GM18502 (cell line): ENCODE results near the gene CEP112.
"Not testable (repeated sequence)": the region's sequence is repeated elsewhere in the genome, so short reads cannot be mapped to it uniquely, and the experiment has no call there.

ENCODE experiments used
- ATAC-seq: cut with Tn5 transposase; IDR thresholded peaks from one replicate; pipeline ENCODE4 v1.9.1; 2021; ENCODE audit warnings: mild to moderate bottlenecking; ENCODE audit not compliant: unreplicated experiment, poor library complexity

The CEP112 gene

DNA sequence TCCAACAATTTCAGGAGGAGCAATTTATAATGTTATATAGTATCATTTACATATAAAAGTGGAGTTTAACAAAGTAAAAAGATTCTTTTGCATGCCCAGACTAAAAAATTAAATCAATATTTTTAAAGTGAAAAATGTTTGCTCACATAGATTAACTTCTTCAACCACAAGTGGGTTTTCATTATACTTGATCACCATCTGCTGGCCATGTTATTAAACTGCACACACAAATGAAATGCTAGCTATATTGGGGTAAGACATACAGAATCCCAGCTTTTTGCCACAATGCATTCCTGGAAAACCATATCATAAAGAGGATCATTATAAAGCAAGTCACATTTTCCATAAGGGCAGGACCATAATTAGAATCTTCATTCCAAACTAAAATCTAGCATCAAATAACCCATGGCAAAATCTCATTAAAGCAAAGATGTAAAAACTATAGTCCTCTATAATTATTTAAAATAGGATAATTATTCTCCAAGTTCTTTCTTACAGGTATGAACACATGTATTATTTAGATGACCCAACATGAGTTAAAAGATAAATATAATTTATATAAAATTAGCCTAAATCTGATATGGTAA is 26.3 kb downstream of the CEP112 start:
- ATAC-seq: peak; percentile 46

DNA sequence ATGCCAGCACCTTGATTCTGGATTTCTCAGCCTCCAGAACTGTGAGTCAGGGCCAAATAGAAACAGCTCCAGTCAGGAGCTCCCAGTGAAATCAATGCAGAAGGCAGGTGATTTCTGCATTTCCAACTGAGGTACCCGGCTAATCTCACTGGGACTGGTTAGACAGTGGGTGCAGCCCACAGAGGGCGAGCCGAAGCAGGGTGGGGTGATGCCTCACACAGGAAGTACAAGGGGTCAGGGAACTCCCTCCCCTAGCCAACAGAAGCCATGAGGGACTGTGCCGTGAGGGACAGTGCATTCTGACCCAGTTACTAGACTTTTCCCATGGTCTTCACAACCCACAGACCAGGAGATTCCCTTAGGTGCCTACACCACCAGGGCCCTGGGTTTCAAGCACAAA is 36.9 kb downstream of the CEP112 start:
- ATAC-seq: not testable (repeated sequence)

DNA sequence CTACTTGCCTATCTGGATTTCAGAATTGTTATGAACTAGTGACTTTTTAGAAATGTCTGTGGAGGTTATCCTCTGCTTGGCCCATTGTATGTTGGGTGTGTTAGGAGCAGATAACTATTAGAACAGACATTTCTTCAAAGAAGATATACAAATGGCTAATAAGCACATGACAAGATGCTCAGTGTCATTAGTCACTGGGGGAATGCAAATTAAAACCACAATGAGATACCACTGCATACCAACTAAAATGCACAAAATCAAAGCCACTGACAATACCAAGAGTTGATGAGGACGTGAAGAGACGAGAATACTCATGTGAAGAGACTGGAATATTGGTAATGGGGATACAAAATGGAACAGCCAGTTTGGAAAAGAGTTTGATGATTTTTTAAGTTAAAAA is 39.2 kb downstream of the CEP112 start:
- no peak for ATAC-seq

DNA sequence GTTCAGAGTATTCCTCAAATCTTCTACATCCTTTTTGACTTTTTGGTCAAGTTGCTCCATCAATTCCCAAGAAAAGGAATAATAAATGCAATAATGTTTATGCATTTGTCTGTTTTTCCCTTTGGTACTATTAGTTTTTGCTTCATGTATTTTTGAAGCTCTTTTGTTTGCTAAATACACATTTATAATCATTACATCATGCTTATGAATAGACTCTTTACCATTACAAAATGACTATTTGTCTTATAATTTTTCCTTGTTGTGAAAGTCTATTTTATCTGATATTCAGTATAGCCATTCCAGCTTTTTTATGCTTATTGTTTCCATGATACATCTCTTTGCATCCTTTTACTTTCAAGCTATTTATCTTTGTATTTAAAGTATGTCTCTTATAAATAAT is 41.2 kb downstream of the CEP112 start:
- no peak for ATAC-seq

DNA sequence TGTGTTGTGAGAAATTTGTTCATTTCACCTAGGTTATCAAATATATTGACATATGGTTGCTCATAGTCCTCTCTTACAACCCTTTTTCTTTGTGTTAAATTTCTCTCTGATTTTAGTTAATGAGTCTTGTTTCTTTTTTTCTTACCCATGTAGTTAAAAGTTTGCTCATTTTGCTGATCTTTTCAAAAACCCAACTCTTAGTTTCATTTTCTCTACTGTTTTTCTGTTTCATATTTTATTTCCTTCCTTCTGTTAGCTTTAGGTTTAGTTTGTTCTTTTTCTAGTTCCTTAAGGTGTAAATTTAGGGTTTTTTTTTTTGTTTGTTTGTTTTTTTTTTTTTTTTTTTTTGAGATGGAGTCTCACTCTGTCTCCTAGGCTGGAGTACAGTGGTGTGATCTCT is 42.4 kb downstream of the CEP112 start:
- no peak for ATAC-seq

DNA sequence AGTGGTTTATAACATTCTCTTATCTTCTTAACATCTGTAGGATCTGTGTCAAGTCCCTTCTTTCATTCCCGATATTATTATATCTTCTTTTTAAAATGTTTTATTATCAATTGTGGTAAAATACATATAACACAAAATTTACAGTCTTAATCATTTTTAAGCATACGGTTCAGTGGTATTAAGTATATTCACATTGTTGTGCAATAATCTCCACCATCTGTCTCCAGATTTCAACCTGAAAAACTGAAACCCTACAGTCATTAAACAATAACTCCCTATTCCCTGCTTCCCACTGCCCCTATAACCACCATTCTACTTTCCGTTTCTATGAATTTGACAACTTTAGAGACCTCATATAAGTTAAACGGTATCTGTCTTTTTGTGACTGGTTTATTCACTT is 45.5 kb downstream of the CEP112 start:
- no peak for ATAC-seq

DNA sequence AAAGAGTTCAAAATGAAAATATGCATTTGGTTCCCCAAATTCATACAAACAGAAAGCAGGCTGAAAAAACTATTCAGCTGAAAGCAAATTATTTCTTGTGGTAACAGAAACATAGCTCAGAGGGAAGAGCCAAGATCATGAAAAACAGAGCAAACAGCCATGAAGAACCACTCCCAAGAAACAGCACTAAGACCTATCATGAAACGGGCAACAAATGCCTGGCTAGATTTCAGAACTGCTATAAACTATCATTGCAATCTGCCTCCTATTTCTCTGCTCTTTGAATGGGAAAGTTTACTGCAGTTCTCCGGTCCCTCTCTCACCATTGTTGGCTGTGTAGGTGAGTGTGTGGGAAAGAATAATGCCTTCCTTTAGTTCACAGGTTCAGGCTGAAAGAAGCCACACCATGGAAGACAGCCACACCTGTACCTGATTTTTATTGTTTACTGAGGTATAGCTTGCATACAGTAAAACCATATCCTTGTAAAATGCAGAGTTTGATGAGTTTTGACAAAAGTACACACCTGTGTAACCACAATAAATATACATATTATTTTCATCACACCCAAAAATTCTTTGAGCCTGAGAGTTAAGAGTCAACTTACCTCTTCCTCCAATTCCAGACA is 48.2 kb downstream of the CEP112 start:
- no peak for ATAC-seq

DNA sequence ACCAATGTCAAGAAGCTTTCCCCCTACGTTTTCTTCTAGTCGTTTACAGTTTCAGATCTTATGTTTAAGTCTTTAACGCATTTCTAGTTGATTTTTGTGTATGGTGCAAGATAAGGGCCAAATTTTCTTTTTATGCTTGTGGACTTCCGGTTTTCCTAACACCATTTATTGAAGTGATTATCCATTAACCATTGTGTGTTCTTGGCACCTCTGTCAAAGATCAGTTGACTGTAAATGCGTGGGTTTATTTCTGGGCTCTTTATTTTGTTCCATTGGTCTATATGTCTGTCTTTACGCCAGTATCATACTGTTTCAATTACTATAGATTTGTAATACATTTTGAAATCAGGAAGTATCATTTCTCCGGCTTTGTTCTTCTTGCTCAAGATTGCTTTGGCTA is 49.5 kb downstream of the CEP112 start:
- ATAC-seq: no peak

DNA sequence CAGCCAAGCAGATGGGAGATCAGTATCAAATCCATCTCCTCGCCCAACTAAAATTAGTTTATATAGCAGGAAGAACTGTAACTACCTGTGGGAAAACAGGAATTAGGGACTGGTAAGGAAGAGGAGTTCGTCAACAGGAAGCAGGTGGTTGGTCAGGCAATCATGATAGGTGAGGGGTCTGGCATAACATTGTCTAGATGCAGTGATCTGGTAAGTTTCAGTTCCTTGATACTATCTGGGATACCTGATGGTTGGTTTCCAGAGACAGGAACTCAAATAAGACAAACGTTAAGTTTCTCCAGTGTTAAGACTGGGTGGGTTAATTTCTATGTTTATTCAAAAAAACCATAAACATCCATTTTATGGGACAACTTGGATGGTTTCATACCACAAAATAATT is 53.8 kb downstream of the CEP112 start:
- no peak for ATAC-seq

DNA sequence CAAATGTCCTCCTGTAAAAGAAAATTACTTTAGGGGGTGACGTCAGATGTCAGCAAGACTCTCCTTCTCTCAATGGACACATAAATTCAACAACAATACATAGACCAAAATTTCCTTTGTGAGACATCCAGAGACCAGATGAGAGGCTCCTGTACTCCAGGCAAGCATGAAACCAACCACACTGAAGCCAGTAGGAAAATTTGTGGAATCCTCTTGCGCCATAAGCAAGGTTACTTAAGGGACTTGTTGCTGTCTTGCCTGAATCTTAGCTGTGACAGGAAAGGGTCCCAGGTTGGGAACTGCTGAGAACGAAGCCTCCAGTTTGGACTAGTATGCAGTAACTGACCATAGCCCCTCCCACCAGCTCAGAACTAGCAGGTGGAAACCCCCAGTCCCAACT is 56.0 kb downstream of the CEP112 start:
- ATAC-seq: no peak

DNA sequence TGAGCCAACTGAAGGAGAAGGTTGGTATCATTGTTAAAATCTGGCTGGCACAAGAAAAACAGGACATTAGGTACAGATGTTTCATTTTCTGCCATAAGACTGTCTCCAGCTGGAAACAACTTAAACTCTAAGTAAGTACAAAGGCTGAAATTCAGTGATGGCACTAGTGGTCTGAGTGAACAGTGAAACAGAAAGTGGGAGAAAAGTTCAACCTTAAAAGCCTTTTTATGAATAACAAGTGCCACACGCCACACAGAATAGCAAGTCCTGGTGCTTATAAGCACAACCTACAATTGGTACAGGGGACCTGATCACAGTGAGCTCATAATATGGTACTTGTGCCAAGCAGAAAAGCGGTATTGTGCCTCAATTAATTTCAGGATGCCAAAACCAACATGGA is 56.7 kb downstream of the CEP112 start:
- ATAC-seq: no peak

DNA sequence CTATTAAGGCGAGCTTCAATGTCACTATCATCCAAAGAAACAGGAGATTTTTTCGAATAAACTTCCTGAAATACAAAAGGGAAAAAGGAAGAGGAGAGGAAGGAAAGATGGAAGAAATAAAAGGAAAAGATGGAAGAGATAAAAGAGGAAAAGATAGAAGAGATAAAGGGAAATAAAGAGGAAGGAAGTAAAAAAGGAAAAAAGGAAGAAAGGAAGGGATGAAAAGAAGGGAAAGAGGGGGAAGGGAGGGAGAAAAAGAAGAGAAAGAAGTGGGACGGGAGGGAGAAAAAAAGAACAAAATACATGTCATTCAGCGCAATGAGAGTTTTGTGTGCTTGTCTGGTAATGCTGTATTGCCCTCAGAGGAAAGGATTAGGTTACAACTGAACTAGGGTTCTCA is 62.2 kb downstream of the CEP112 start:
- ATAC-seq: no peak

DNA sequence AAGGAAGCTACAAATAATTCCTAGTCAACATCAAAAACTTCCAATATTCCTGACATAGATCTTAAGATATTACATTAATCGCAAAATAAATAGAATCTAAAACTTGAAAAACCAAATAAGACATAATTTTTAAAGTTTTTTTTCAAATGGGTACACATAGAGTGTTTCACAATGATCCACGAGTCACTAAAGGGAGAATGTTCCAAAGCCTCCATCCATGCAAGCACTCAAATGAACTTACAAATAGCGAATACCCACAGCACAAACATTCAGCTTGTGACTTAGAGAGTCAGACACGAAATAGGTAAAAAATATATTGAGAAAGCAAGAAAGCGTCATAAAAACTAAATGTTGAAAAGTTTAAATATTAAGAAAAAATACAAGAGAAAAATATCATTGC is 65.7 kb downstream of the CEP112 start:
- no peak for ATAC-seq

DNA sequence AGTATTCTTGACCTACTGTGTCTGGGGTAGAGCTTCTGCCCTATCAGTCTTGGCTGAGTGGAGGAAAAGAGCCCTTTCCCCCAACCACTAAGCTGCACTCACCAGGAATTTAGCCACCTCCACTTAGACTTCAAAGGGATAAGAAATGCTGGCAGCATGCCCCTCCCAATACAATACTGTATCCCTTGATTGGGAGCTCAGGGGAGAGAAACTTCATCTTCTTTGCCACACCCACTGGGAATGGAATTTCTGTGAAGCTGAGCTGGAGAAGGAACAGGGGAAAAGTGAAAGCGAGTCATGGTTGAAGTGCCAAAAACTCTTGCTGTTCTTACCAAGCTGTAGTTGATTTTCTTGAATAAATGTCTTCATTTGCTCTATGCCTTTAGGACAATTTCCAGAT is 68.8 kb downstream of the CEP112 start:
- no peak for ATAC-seq

DNA sequence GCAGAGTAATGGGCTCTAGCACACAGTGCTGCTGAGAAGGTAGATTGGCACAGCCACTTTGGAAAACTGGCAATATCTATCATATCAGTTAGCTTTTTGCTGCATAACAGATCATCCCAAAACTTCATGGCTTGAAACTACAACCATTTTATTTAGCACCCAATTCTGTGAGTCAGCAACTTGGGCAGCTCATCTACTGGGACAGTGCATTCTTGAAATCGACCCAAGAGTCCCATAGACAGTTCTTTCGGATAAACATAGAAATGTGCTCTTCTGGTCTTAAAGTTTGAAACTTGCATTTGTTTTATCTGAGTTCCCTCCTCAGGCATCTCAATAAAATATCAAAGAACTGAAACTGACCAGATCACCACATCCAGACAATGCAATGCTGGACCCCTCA is 76.7 kb downstream of the CEP112 start:
- no peak for ATAC-seq

DNA sequence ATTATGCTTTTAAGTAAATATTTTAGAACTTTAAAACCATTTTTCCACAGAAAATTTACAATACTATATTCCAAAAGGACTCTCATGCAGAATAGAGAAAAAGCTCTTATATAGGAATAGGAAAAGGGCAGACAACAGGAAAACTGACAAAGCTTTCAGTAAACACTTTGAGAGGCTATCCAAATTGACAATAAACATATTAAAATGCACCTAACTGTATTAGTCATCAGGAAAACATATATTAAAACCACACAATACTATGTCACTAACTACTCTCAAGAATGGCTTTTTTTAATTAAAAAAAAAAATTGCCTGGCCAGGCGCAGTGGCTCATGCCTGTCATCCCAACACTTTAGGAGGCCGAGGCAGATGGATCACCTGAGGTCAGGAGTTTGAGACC is 77.3 kb downstream of the CEP112 start:
- ATAC-seq: no peak

DNA sequence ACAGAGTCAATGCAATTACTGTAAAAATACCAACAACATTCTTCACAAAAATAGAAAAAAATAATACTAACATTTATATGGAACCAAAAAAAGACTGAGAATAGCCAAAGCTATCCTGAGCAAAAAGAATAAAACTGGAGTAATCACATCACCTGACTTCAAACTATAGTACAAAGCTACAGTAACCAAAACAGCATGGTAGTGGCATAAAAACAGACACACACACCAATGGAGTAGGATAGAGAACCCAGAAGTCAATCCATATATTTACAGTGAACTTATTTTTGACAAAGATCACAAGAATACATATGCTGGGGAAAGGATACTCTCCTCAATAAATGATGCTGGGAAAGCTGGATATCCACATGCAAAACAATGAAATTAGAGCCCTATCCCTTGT is 84.2 kb downstream of the CEP112 start:
- ATAC-seq: no peak

DNA sequence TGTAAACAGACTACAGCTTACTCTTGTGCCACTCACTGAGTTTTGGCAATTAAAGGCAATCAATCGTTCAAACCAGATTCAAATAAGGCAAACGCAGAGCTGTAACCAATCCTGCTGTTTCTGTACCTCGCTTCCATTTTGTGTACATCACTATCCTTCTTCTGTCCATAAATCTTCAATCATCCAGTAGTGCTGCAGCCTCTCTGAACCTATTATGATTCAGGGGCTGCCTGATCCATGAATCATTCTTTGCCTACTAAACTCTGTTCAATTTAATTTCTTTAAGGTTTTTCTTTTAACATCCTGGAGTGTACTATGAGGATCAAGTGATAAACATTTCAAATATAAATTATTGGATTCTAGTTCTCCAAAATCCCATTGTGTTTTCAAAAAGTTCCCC is 93.9 kb downstream of the CEP112 start:
- ATAC-seq: no peak

DNA sequence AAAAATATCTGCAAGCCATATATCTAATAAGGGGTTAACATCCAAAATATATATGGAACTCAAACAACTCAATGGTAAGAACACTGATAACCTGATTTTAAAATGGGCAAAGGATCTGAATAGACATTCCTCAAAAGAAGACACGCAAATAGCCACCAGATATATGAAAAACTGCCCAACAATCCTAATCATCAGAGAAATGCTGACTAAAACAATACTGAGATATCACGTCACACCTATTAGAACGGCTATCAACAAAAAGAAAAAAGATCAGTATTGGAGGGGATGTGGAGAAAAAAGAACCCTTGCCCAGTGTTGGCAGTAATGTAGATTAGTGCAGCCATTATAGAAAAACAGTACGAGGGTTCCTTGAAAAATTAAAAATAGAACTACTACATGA is 97.2 kb downstream of the CEP112 start:
- ATAC-seq: no peak

DNA sequence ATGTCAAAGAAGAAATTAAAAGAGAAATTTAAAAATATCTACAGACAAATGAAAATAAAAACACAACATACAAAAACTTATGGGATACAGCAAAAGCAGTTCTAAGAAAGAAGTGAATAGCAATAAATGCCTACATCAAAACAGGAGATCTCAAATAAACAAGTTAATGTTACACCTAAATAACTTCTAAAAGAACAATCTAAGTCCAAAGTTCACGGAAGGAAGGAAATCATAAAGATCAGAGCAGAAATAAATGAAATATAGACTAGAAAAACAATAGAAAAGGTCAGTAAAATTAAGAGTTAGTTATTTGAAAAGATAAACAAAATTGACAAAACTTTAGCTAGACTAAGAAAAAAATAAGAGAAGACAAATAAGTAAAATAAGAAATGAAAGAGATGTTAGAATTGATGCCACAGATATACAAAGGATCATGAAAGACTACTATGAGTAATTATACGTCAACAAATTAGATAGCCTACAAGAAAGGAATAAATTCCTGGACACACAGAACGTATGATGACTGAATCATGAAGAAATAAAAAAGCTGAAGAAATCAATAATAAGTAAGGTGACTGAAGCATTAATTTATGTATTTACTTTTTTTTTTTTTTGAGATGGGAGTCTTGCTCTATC is 100.4 kb downstream of the CEP112 start:
- ATAC-seq: no peak

DNA sequence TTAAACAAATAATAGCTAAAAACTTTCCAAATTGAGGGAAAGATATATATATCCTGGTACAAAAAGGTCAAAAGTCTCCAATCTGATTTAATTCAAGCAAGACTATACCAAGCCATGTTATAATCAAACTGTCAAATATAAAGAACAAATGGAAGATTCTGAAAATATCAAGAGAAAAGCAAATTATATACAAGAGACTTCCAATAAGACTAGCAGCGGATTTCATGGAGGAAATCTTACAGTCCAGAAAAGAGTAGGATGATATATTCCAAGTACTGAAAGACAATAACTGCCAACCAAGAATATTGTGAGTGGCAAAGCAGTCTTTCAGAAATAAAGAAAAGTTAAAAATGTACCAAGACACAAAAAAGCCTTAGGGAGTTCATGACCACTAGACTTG is 102.2 kb downstream of the CEP112 start:
- no peak for ATAC-seq

DNA sequence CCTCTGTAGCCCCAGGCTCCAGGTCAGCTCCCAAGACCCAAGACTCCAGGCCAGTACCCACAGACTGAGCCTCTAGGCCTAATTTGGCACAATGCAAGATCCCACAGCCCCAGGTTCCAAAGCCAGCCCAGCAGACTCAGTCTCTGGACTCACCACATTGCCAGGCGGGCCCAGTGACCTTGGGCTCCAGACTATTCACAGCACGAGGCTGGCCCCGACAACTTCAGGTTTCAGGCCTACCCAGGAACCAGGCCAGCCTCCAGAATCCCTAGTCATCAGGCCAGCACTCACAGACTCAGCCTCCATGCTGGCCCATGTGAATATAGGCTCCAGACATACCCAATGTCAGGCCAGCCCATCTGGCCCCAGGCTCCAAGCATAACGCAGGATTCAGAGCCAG is 103.8 kb downstream of the CEP112 start:
- ATAC-seq: no peak
